B cell (primary cell): Measurements from ENCODE around the gene ZFPL1.

Source experiments
- CTCF ChIP-seq: fragments of 200-600 bp; IDR thresholded peaks from one replicate; pipeline ENCODE4 v1.8.0; 2022; ENCODE audit warnings: antibody characterized with exemption, mild to moderate bottlenecking
- EZH2 ChIP-seq: IDR thresholded peaks from 2 replicates; pipeline ENCODE4 v1.6.1; 2012; ENCODE audit warnings: borderline replicate concordance, low read depth, mild to moderate bottlenecking, moderate library complexity, low read length; ENCODE audit not compliant: insufficient read depth, poor library complexity, severe bottlenecking

- TF ChIP-seq EZH2: no peak
- no peak for TF ChIP-seq CTCF
Measured at GRCh38 chr11:65120831-65121230, 36.8 kb downstream of the ZFPL1 start.
